Keratinocyte (primary cell): ENCODE measurements around the gene STIM1. TPM values are rescaled to one million over a fixed set of nuclear protein-coding genes. Genes with fewer than 3 reads are reported as not detected.

ENCODE experiments used
- DNase-seq: peaks from one replicate; pipeline ENCODE4 v3.0.0-alpha.2; 2011; ENCODE audit warnings: low read depth, missing footprints, low spot score
- FAIRE-seq: peaks from 2 replicates; lab custom pipeline; 2011; peaks lifted over from hg19 to GRCh38; lab: Jason Lieb, UNC
- H2AFZ ChIP-seq: 2 replicates; pipeline ENCODE4 v1.6.0; 2012; ENCODE audit warnings: low read length, control low read depth, inconsistent platforms; ENCODE audit not compliant: control insufficient read depth
- H3K27ac ChIP-seq: 2 replicates; pipeline ENCODE4 v1.5.1; 2011; ENCODE audit warnings: low read length; ENCODE audit not compliant: control insufficient read depth, insufficient read depth
- H3K27me3 ChIP-seq: 3 replicates; pipeline ENCODE4 v1.6.0; 2011; ENCODE audit warnings: low read length; ENCODE audit not compliant: control insufficient read depth, insufficient read depth; ENCODE audit errors: extremely low read depth
- H3K36me3 ChIP-seq, 2 experiments: 2 replicates in 1 of 2; 3 replicates in 1 of 2; pipeline ENCODE4 v1.5.1; 2011; ENCODE audit warnings: low read length in 2 of 2, mild to moderate bottlenecking in 1 of 2; ENCODE audit not compliant: control insufficient read depth in 2 of 2, insufficient read depth in 2 of 2; ENCODE audit errors: extremely low read depth in 1 of 2
- H3K4me1 ChIP-seq: 3 replicates; pipeline ENCODE4 v1.5.1; 2011; ENCODE audit warnings: low read length; ENCODE audit not compliant: control insufficient read depth, insufficient read depth; ENCODE audit errors: extremely low read depth
- H3K4me2 ChIP-seq: 3 replicates; pipeline ENCODE4 v1.6.0; 2011; ENCODE audit warnings: low read depth, low read length; ENCODE audit not compliant: control insufficient read depth, insufficient read depth; ENCODE audit errors: extremely low read depth
- H3K4me3 ChIP-seq, 3 experiments: fragments of 200-600 bp in 1 of 3; sonication (generic) in 1 of 3; 2 replicates in 2 of 3; 3 replicates in 1 of 3; pipeline ENCODE4 v1.5.1; 2011 to 2016; ENCODE audit warnings: low read length in 3 of 3, mild to moderate bottlenecking in 3 of 3, control low read depth in 2 of 3, inconsistent platforms in 1 of 3, low read depth in 1 of 3, mixed read lengths in 1 of 3, mixed run types in 1 of 3, moderate library complexity in 1 of 3; ENCODE audit not compliant: control insufficient read depth in 2 of 3, insufficient read depth in 2 of 3; ENCODE audit errors: extremely low read depth in 1 of 3
- H3K79me2 ChIP-seq: 2 replicates; pipeline ENCODE4 v1.6.0; 2012; ENCODE audit warnings: low read length; ENCODE audit not compliant: control insufficient read depth, insufficient read depth
- H3K9ac ChIP-seq: 3 replicates; pipeline ENCODE4 v1.6.0; 2011; ENCODE audit warnings: low read length; ENCODE audit not compliant: control insufficient read depth, insufficient read depth; ENCODE audit errors: extremely low read depth
- H3K9me1 ChIP-seq: 3 replicates; pipeline ENCODE4 v1.6.0; 2011; ENCODE audit warnings: low read length; ENCODE audit not compliant: control insufficient read depth, insufficient read depth; ENCODE audit errors: extremely low read depth
- H3K9me3 ChIP-seq: 2 replicates; pipeline ENCODE4 v1.5.1; 2012; ENCODE audit warnings: low read depth, low read length; ENCODE audit not compliant: control insufficient read depth
- H4K20me1 ChIP-seq: 3 replicates; pipeline ENCODE4 v1.6.0; 2011; ENCODE audit warnings: low read length; ENCODE audit not compliant: control insufficient read depth, insufficient read depth; ENCODE audit errors: extremely low read depth
- EZH2 ChIP-seq: IDR thresholded peaks from one replicate; pipeline ENCODE4 v1.6.1; 2012; ENCODE audit warnings: inconsistent platforms, mild to moderate bottlenecking, low read length, moderate library complexity
- dilution Hi-C: fragments of 300-500 bp; cut with MboI; formaldehyde crosslinking; loops from one replicate; pipeline ENCODE4 v1.7.0; 2020; ENCODE audit warnings: low sequenced_read_pairs; ENCODE audit not compliant: extremely low pct_ligation_motif_present
- polyA plus RNA-seq, 5 experiments: library from polyadenylated mRNA; depleted of rRNA in 3 of 5; stranded (reverse) in 3 of 5; stranded (forward) in 1 of 5; unstranded in 1 of 5; fragments of >200 nt; gene quantifications; 1 replicate in 1 of 5; 2 replicates in 3 of 5; 3 replicates in 1 of 5; pipeline versions ENCODE4 v1.2.1 to v1.2.3, GENCODE V29; 2011 to 2012; ENCODE audit warnings: missing spikeins in 2 of 5, low read depth in 1 of 5, low replicate concordance in 1 of 5
- TF ChIP-seq, protein P1 (sequence below), 3 experiments: IDR thresholded peaks in 1 of 3; conservative IDR thresholded peaks in 1 of 3; optimal IDR thresholded peaks in 1 of 3; 2 replicates in 2 of 3; 3 replicates in 1 of 3; pipeline versions ENCODE3 to v1.5.1; 2011; ENCODE audit warnings: low read length in 3 of 3, mild to moderate bottlenecking in 3 of 3, moderate library complexity in 2 of 3, control low read depth in 1 of 3, inconsistent platforms in 1 of 3; ENCODE audit not compliant: insufficient read depth in 2 of 3; ENCODE audit errors: extremely low read depth in 1 of 3

STIM1 gene
- polyA plus RNA-seq, 1 donor (not counting 4 experiments of a cell fraction or from before 2014, with no cell fraction given) = 23.7 TPM

GRCh38 chr11:3832816-3833215 lies 22.6 kb upstream of the STIM1 start:
- Histone ChIP-seq H3K9me3 (no peaks in the 10 kb centered on the region), H4K20me1 (peaks cover 2% of the 10 kb centered on the region), H2AFZ (no peak overlapping the region), H3K4me1 (peaks cover 13% of the 10 kb centered on the region), H3K27ac (no peak overlapping the region), H3K27me3 (no peaks in the 10 kb centered on the region), H3K36me3 (peaks cover 24% of the 10 kb centered on the region in 2 experiments), H3K4me2 (no peak overlapping the region), H3K79me2 (peaks cover 83% of the 10 kb centered on the region), H3K9me1 (peaks cover 5% of the 10 kb centered on the region), H3K4me3 (no peak overlapping the region), H3K9ac (no peak overlapping the region)
- no peak for TF ChIP-seq EZH2
- TF ChIP-seq, protein P1, sequence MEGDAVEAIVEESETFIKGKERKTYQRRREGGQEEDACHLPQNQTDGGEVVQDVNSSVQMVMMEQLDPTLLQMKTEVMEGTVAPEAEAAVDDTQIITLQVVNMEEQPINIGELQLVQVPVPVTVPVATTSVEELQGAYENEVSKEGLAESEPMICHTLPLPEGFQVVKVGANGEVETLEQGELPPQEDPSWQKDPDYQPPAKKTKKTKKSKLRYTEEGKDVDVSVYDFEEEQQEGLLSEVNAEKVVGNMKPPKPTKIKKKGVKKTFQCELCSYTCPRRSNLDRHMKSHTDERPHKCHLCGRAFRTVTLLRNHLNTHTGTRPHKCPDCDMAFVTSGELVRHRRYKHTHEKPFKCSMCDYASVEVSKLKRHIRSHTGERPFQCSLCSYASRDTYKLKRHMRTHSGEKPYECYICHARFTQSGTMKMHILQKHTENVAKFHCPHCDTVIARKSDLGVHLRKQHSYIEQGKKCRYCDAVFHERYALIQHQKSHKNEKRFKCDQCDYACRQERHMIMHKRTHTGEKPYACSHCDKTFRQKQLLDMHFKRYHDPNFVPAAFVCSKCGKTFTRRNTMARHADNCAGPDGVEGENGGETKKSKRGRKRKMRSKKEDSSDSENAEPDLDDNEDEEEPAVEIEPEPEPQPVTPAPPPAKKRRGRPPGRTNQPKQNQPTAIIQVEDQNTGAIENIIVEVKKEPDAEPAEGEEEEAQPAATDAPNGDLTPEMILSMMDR (optimal IDR thresholded peaks at IDR 0.05 in 1 of 3, IDR thresholded peaks at IDR 0.05 in 1 of 3, conservative IDR thresholded peaks at IDR 0.05 in 1 of 3; ENCODE audit: extremely low read depth in 1 of 3, insufficient read depth in 2 of 3, low read length in 3 of 3) = no peak
- dilution Hi-C loops = no loop called here
- DNase-seq = no peak
- FAIRE-seq = no peak

DNA sequence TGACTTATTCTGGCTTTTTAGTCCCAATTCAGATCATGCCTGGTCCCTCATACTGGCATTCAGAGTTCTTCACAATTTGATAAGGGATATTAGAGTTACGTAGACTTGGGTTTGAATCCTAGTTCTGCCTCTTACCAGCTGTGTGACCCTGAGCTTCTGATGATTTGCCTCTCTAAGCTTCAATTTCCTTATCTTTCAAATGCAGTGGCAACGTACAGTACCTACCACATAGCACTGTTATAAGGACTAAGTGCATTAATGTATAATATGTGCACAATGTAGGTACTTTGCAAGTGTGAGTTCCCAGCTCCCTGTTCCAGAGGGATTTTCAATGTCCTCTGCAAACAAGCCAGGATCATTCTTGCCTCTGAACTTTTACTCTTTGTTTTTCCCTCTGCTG lies 22.0 kb upstream of the STIM1 start:
- Histone ChIP-seq H3K4me3 (no peak overlapping the region), H3K36me3 (peaks cover 20 to 24% of the 10 kb centered on the region in 2 experiments), H3K4me1 (peaks cover 17% of the 10 kb centered on the region), H3K9ac (no peak overlapping the region), H3K4me2 (no peak overlapping the region), H3K27me3 (no peaks in the 10 kb centered on the region), H3K79me2 (peaks cover 85% of the 10 kb centered on the region), H3K9me1 (peaks cover 5% of the 10 kb centered on the region), H4K20me1 (peaks cover 2% of the 10 kb centered on the region), H3K9me3 (no peaks in the 10 kb centered on the region), H2AFZ (no peak overlapping the region), H3K27ac (no peak overlapping the region)
- dilution Hi-C loops = no loop called here
- no peak for TF ChIP-seq EZH2
- TF ChIP-seq, protein P1 (optimal IDR thresholded peaks at IDR 0.05 in 1 of 3, IDR thresholded peaks at IDR 0.05 in 1 of 3, conservative IDR thresholded peaks at IDR 0.05 in 1 of 3; ENCODE audit: extremely low read depth in 1 of 3, insufficient read depth in 2 of 3, low read length in 3 of 3) = no peak
- no peak for FAIRE-seq
- no peak for DNase-seq
